ENCODE results near the gene DSP. TPM values are rescaled to one million over a fixed set of nuclear protein-coding genes. Genes with fewer than 3 reads are reported as not detected.

Gene DSP
- total RNA-seq, 1 donor from 2014 or later = 464 TPM

DNA sequence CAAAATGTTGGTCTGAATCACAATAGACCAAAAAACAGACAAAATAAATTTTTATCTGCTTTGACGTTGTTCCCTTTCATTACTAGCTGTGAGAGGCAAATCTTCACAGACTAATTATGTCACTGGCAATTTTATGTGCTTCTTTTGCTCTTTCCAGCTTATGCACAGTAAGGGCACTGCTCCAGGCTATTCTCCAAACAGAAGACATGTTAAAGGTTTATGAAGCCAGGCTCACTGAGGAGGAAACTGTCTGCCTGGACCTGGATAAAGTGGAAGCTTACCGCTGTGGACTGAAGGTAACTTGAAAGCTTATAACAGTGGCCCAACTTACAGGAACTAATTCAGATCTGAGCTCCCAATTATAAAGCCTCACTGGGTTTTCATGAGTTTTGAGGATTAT lies 33.0 kb downstream of the DSP start:
- TF ChIP-seq, protein P1, sequence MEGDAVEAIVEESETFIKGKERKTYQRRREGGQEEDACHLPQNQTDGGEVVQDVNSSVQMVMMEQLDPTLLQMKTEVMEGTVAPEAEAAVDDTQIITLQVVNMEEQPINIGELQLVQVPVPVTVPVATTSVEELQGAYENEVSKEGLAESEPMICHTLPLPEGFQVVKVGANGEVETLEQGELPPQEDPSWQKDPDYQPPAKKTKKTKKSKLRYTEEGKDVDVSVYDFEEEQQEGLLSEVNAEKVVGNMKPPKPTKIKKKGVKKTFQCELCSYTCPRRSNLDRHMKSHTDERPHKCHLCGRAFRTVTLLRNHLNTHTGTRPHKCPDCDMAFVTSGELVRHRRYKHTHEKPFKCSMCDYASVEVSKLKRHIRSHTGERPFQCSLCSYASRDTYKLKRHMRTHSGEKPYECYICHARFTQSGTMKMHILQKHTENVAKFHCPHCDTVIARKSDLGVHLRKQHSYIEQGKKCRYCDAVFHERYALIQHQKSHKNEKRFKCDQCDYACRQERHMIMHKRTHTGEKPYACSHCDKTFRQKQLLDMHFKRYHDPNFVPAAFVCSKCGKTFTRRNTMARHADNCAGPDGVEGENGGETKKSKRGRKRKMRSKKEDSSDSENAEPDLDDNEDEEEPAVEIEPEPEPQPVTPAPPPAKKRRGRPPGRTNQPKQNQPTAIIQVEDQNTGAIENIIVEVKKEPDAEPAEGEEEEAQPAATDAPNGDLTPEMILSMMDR (IDR thresholded peaks at IDR 0.05) = no peak
- peaks cover 61% of the 10 kb centered on the region for H3K36me3 Mint-ChIP-seq (ENCODE audit: low read depth)
- no peak overlapping the region for H3K4me3 Mint-ChIP-seq (ENCODE audit: unreplicated experiment)
- no peaks in the 10 kb centered on the region for H3K9me3 Mint-ChIP-seq (ENCODE audit: low read depth)
- H3K4me1 Mint-ChIP-seq (ENCODE audit: low read depth) = peaks cover 17% of the 10 kb centered on the region
- H3K27ac Mint-ChIP-seq (ENCODE audit: unreplicated experiment) = no peak overlapping the region
- H3K27me3 Mint-ChIP-seq (ENCODE audit: low read depth) = no peaks in the 10 kb centered on the region
- no peak for DNase-seq (ENCODE audit: low spot score)

GRCh38 chr6:7578516-7578915 lies 37.0 kb downstream of the DSP start:
- Mint-ChIP-seq H3K9me3 (ENCODE audit: low read depth) (no peaks in the 10 kb centered on the region), H3K36me3 (ENCODE audit: low read depth) (peaks cover 51% of the 10 kb centered on the region), H3K4me3 (ENCODE audit: unreplicated experiment) (no peak overlapping the region), H3K27ac (ENCODE audit: unreplicated experiment) (peak overlapping the region; percentile 73), H3K4me1 (ENCODE audit: low read depth) (peaks cover 16% of the 10 kb centered on the region), H3K27me3 (ENCODE audit: low read depth) (no peaks in the 10 kb centered on the region)
- TF ChIP-seq, protein P1 (IDR thresholded peaks at IDR 0.05) = no peak
- DNase-seq (ENCODE audit: low spot score) = no peak

DNA sequence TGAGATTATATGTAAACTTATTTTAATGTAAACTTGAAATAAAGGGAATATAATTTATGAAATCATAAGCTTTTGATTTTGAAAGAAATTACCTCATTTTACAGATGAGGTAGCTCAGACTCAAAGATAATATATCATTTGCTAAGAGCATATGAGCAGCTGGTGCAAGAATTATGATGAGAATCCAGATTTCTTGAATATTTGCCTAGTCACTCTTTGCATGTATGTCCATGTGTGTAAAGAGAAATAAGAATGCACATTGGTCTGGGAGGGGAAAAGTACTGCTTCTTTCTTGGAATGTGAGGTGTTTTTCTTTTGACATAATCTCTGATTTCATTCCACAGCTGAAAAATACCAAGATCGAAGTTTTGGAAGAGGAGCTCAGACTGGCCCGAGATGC lies 37.5 kb downstream of the DSP start:
- no peak for DNase-seq (ENCODE audit: low spot score)
- peaks cover 54% of the 10 kb centered on the region for H3K36me3 Mint-ChIP-seq (ENCODE audit: low read depth)
- TF ChIP-seq, protein P1 (IDR thresholded peaks at IDR 0.05) = no peak
- no peaks in the 10 kb centered on the region for H3K27me3 Mint-ChIP-seq (ENCODE audit: low read depth)
- no peaks in the 10 kb centered on the region for H3K9me3 Mint-ChIP-seq (ENCODE audit: low read depth)
- H3K4me1 Mint-ChIP-seq (ENCODE audit: low read depth) = peaks cover 14% of the 10 kb centered on the region
- no peak overlapping the region for H3K4me3 Mint-ChIP-seq (ENCODE audit: unreplicated experiment)
- peak overlapping the region; percentile 73 for H3K27ac Mint-ChIP-seq (ENCODE audit: unreplicated experiment)

GRCh38 chr6:7579851-7580250 lies 38.4 kb downstream of the DSP start:
- H3K4me1 Mint-ChIP-seq (ENCODE audit: low read depth) = peaks cover 14% of the 10 kb centered on the region
- no peaks in the 10 kb centered on the region for H3K27me3 Mint-ChIP-seq (ENCODE audit: low read depth)
- no peaks in the 10 kb centered on the region for H3K9me3 Mint-ChIP-seq (ENCODE audit: low read depth)
- DNase-seq (ENCODE audit: low spot score) = no peak
- no peak overlapping the region for H3K4me3 Mint-ChIP-seq (ENCODE audit: unreplicated experiment)
- H3K36me3 Mint-ChIP-seq (ENCODE audit: low read depth) = peaks cover 57% of the 10 kb centered on the region
- no peak overlapping the region for H3K27ac Mint-ChIP-seq (ENCODE audit: unreplicated experiment)
- TF ChIP-seq, protein P1 (IDR thresholded peaks at IDR 0.05) = no peak

- no peak for DNase-seq (ENCODE audit: low spot score)
- H3K27ac Mint-ChIP-seq (ENCODE audit: unreplicated experiment) = no peak overlapping the region
- H3K27me3 Mint-ChIP-seq (ENCODE audit: low read depth) = no peaks in the 10 kb centered on the region
- H3K36me3 Mint-ChIP-seq (ENCODE audit: low read depth) = peaks cover 58% of the 10 kb centered on the region
- H3K9me3 Mint-ChIP-seq (ENCODE audit: low read depth) = no peaks in the 10 kb centered on the region
- TF ChIP-seq, protein P1 (IDR thresholded peaks at IDR 0.05) = no peak
- peaks cover 18% of the 10 kb centered on the region for H3K4me1 Mint-ChIP-seq (ENCODE audit: low read depth)
- H3K4me3 Mint-ChIP-seq (ENCODE audit: unreplicated experiment) = no peak overlapping the region
Observed at GRCh38 chr6:7580537-7580926, 39.1 kb downstream of the DSP start.
